Thymus (tissue), 11 donors: ENCODE measurements around the gene KY. TPM values are rescaled to one million over a fixed set of nuclear protein-coding genes. Genes with fewer than 3 reads are reported as not detected.
"Not testable (repeated sequence)": the region's sequence is repeated elsewhere in the genome, so short reads cannot be mapped to it uniquely, and the experiment has no call there.

ENCODE experiments used
- DNase-seq, 9 donors: peaks; one replicate each; pipeline ENCODE4 v3.0.0-alpha.2; 2013; ENCODE audit warnings: low spot score in 9 of 9, low read depth in 6 of 9, missing footprints in 1 of 9
- H3K27ac ChIP-seq, 2 donors: one replicate each; pipeline ENCODE4 v1.5.1; 2013; ENCODE audit warnings: control low read depth in 1 of 2, low read depth in 1 of 2, low read length in 1 of 2, mild to moderate bottlenecking in 1 of 2, moderate library complexity in 1 of 2
- H3K27me3 ChIP-seq, 2 donors: one replicate each; pipeline ENCODE4 v1.5.1; 2013; ENCODE audit warnings: low read length in 1 of 2; ENCODE audit not compliant: control insufficient read depth in 2 of 2, insufficient read depth in 1 of 2
- H3K36me3 ChIP-seq, 2 donors: one replicate each; pipeline ENCODE4 v1.5.1; 2013; ENCODE audit warnings: low read length in 1 of 2, mild to moderate bottlenecking in 1 of 2, moderate library complexity in 1 of 2; ENCODE audit not compliant: control insufficient read depth in 2 of 2, insufficient read depth in 2 of 2
- H3K4me1 ChIP-seq, 2 donors: one replicate each; pipeline ENCODE4 v1.5.1; 2013; ENCODE audit warnings: low read length in 2 of 2; ENCODE audit not compliant: control insufficient read depth in 2 of 2, insufficient read depth in 2 of 2
- H3K4me3 ChIP-seq, 2 donors: one replicate each; pipeline ENCODE4 v1.5.1; 2013; ENCODE audit warnings: low read length in 2 of 2, control low read depth in 1 of 2, mild to moderate bottlenecking in 1 of 2
- H3K9me3 ChIP-seq, 2 donors: one replicate each; pipeline ENCODE4 v1.5.1; 2013; ENCODE audit warnings: low read length in 1 of 2, mild to moderate bottlenecking in 1 of 2; ENCODE audit not compliant: control insufficient read depth in 2 of 2, insufficient read depth in 1 of 2
- WGBS: extraction: QIAGEN DNeasy Blood & Tissue Kit; methylation state at CpG from one replicate; pipeline ENCODE4 v1.1.7; 2013; 5-methylcytosine and 5-hydroxymethylcytosine counted together
- polyA plus RNA-seq: library from polyadenylated mRNA; stranded (reverse); fragments of 200-250 nt; gene quantifications from one replicate; pipeline ENCODE4 v1.2.3, GENCODE V29; 2013
- total RNA-seq: library from RNA; stranded (reverse); fragments of 120-200 nt; gene quantifications from one replicate; pipeline ENCODE4 v1.2.4, GENCODE V29; 2013
- donor health status: healthy.

The KY gene
- total and polyA plus RNA-seq, 2 donors, result 0.14 to 1.0 TPM

GRCh38 chr3:134601539-134602439 is 49.0 kb downstream of the KY start:
- H3K4me3 ChIP-seq, result no peak overlapping the region
- DNase-seq, result no peak
- H3K4me1 ChIP-seq, result peaks cover 0 to 6% of the 10 kb centered on the region in 2 donors
- H3K36me3 ChIP-seq, result no peaks in the 10 kb centered on the region
- WGBS, result 87% methylated on average over 19 of the region's 19 CpGs
- H3K9me3 ChIP-seq, result no peaks in the 10 kb centered on the region
- H3K27me3 ChIP-seq, result peaks cover 0 to 4% of the 10 kb centered on the region in 2 donors
- no peak overlapping the region for H3K27ac ChIP-seq

- WGBS, result 16% methylated on average over 31 of the region's 31 CpGs
- Histone ChIP-seq H3K4me3 (peak overlapping the region; percentile 15 to 20), H3K36me3 (no peaks in the 10 kb centered on the region), H3K4me1 (peaks cover 0 to 4% of the 10 kb centered on the region in 2 donors), H3K27ac (no peak overlapping the region), H3K27me3 (peaks cover 0 to 4% of the 10 kb centered on the region in 2 donors), H3K9me3 (no peaks in the 10 kb centered on the region)
- peak; percentile 24 to 71 (median 49) for DNase-seq
Observed at GRCh38 chr3:134600685-134601463, 49.9 kb downstream of the KY start.

- Histone ChIP-seq H3K4me3 (no peak overlapping the region), H3K9me3 (no peaks in the 10 kb centered on the region), H3K27me3 (peaks cover 0 to 4% of the 10 kb centered on the region in 2 donors), H3K36me3 (no peaks in the 10 kb centered on the region), H3K4me1 (peaks cover 0 to 4% of the 10 kb centered on the region in 2 donors), H3K27ac (no peak overlapping the region)
- DNase-seq, result no peak
- whole genome bisulfite sequencing, result 78% methylated on average over 1 of the region's 1 CpG
Observed at GRCh38 chr3:134600206-134600605, 50.6 kb downstream of the KY start.

- Histone ChIP-seq H3K9me3 (no peaks in the 10 kb centered on the region), H3K27ac (no peak overlapping the region), H3K27me3 (peaks cover 0 to 4% of the 10 kb centered on the region in 2 donors), H3K4me3 (no peak overlapping the region), H3K36me3 (no peaks in the 10 kb centered on the region), H3K4me1 (peaks cover 0 to 4% of the 10 kb centered on the region in 2 donors)
- 88% methylated on average over 10 of the region's 10 CpGs for WGBS
- no peak for DNase-seq
Observed at GRCh38 chr3:134598763-134599545, 51.9 kb downstream of the KY start.

GRCh38 chr3:134597390-134597970 is 53.3 kb downstream of the KY start:
- WGBS, result 70% methylated on average over 2 of the region's 2 CpGs
- H3K4me1 ChIP-seq, result peaks cover 0 to 4% of the 10 kb centered on the region in 2 donors
- no peaks in the 10 kb centered on the region for H3K9me3 ChIP-seq
- DNase-seq, result no peak
- H3K4me3 ChIP-seq, result no peak overlapping the region
- no peak overlapping the region for H3K27ac ChIP-seq
- H3K36me3 ChIP-seq, result no peaks in the 10 kb centered on the region
- H3K27me3 ChIP-seq, result peaks cover 0 to 4% of the 10 kb centered on the region in 2 donors

- H3K4me1 ChIP-seq, H3K4me3 ChIP-seq, DNase-seq, H3K36me3 ChIP-seq, H3K27me3 ChIP-seq, H3K27ac ChIP-seq, H3K9me3 ChIP-seq: not testable (repeated sequence)
- 87% methylated on average over 3 of the region's 3 CpGs for WGBS
Observed at GRCh38 chr3:134594986-134595385, 55.8 kb downstream of the KY start.

- 94% methylated on average over 8 of the region's 8 CpGs for WGBS
- Histone ChIP-seq H3K27me3 (peaks cover 0 to 2% of the 10 kb centered on the region in 2 donors), H3K9me3 (no peaks in the 10 kb centered on the region), H3K27ac (no peak overlapping the region), H3K4me3 (no peak overlapping the region), H3K36me3 (no peaks in the 10 kb centered on the region), H3K4me1 (no peaks in the 10 kb centered on the region)
- DNase-seq, result no peak
Observed at GRCh38 chr3:134594331-134594741, 56.5 kb downstream of the KY start.

GRCh38 chr3:134592806-134593205 is 58.0 kb downstream of the KY start:
- Histone ChIP-seq H3K4me3 (no peak overlapping the region), H3K27me3 (no peaks in the 10 kb centered on the region), H3K36me3 (no peaks in the 10 kb centered on the region), H3K27ac (no peak overlapping the region), H3K9me3 (no peaks in the 10 kb centered on the region), H3K4me1 (no peaks in the 10 kb centered on the region)
- WGBS, result 97% methylated on average over 5 of the region's 5 CpGs
- no peak for DNase-seq
